Islet of Langerhans (tissue), 1 donor: ENCODE measurements around the gene PER1.

Experiments used
- FAIRE-seq: peaks from one replicate; lab custom pipeline; 2011; peaks lifted over from hg19 to GRCh38; lab: Jason Lieb, UNC

Gene PER1, protein sequence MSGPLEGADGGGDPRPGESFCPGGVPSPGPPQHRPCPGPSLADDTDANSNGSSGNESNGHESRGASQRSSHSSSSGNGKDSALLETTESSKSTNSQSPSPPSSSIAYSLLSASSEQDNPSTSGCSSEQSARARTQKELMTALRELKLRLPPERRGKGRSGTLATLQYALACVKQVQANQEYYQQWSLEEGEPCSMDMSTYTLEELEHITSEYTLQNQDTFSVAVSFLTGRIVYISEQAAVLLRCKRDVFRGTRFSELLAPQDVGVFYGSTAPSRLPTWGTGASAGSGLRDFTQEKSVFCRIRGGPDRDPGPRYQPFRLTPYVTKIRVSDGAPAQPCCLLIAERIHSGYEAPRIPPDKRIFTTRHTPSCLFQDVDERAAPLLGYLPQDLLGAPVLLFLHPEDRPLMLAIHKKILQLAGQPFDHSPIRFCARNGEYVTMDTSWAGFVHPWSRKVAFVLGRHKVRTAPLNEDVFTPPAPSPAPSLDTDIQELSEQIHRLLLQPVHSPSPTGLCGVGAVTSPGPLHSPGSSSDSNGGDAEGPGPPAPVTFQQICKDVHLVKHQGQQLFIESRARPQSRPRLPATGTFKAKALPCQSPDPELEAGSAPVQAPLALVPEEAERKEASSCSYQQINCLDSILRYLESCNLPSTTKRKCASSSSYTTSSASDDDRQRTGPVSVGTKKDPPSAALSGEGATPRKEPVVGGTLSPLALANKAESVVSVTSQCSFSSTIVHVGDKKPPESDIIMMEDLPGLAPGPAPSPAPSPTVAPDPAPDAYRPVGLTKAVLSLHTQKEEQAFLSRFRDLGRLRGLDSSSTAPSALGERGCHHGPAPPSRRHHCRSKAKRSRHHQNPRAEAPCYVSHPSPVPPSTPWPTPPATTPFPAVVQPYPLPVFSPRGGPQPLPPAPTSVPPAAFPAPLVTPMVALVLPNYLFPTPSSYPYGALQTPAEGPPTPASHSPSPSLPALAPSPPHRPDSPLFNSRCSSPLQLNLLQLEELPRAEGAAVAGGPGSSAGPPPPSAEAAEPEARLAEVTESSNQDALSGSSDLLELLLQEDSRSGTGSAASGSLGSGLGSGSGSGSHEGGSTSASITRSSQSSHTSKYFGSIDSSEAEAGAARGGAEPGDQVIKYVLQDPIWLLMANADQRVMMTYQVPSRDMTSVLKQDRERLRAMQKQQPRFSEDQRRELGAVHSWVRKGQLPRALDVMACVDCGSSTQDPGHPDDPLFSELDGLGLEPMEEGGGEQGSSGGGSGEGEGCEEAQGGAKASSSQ (N-terminal part only)

DNA sequence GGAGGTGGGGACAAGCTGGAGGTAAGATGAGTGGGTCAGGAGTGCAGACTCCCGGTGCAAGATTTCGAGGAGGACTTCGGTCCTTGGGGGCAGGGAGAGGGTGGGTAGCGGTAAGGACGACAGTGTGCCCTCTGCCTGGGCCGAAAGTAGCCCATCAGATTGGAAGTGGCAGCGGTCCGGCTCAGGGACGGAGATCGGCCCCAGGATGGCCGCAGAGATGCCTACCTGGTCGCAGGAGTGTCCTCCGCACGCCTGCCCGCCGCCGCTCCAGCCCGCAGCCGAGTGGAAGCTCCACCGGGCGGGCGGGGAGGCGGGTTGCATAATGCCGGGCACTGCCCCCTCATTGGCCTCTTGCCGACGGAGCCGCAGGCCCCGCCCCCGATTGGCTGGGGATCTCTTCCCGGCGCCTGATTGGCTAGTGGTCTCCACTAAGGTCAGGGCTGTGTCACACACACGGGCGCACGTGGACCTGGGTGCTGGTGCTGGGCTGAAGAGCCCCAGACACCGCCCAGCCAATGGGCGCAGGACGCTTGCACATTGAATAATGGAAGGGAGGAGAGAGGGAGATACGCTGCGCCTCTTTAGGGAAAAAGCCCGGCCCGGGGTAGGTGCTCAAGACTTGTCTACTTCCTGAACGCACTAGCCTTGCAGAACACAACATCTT lies at the start of gene PER1:
TSS of gene PER1 (minus strand) at position 293 of the 664 bp plus-strand sequence. CDS start 1,698 bp downstream, outside the sequence.
- peak; percentile 84 for FAIRE-seq

DNA sequence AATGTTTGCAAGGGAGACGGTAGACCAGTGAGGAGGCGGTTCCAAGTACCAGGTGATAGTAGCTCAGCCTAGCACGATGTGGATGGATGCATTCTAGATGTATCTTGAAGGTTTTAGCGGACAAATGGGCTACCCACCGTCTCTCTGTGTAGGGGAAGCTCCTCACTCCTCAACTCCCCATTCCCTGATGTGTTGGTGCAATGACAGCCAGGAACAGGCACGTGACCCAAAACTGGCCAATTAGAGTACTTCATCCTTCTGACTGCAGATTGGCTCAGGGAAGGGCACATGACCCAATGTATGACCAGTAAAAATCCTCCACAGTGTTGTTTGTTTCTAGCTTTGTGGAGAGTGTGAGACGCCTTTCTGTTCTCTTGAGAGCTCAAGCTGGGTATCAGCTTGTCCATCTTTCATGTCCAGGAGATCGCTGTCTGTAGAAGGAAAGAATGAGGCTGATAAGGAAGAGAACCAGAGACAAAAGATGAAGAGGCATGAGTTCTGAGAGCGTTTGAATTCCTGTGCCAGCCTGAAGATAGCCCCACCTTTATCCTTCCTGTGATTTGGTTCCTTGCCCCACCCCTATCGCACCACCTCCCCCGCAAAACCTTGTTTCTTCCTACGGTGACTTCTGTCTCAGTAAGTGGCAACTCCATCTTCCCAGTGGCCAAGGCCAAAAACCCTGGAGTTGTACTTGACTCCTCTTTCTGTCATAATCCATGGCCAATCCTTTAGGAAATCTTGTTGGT lies 40.0 kb upstream of the PER1 start:
- peak; percentile 98 for FAIRE-seq

DNA sequence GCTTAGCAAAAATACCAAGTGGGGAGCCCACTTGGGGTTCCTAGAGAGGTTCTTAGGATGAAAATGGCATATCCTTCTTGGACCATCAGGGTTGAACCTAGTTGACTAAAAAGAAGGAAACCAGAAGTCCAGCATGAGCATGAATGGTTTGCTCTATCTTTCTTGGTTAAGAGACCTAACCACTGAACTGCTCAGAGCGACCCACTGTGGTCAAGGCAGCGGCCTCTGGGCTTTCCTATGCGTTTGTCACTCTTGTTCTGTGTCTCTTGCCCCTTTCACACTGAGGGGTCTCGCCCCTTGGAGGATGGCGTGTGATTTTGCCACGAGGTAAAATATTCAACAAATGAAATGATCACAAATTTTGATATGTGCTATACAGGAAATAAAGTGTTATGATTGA lies 38.3 kb upstream of the PER1 start:
- no peak for FAIRE-seq

DNA sequence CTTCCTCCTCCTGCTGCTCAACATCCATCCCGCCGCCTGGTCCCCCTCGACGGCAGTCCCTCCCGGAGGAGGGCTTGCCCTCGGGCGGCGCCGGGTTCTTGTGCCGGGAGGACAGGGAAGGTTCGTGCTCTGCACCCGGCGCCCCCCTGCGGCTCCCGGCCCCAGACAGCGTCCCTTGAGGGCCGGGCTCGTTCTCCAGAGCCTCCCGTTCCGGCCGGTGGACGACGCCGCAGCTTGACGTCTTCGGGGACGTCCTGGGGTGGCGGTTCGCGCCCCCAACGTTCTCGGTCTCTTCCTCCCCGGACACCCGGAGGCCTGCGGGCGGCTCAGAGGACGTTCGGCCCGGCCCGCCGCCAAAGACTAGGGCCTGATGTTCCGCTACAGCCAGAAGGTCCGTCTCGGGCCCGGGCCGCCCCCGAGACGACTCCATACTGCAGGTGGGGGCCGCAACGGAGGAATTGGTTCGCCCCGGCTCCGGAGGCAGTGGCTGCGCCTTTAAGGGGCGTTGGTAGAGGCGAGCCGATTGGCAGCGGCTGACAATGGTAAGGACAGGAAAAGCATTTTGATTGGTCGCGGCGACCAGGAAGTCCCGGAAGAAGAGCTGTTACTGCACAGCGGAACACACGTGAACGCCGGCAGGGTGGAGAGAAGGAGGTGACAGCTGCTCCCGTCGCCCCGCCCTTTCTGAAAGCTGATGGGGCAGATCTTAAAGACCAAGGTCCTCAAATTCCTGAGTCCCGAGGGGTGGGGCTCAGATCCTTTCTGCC lies 37.7 kb upstream of the PER1 start, which contains the start of gene BORCS6:
TSS of gene BORCS6 (minus strand) at position 470 of the 767 bp plus-strand sequence. CDS start at position 430, 40 bp downstream.
- FAIRE-seq: no peak

DNA sequence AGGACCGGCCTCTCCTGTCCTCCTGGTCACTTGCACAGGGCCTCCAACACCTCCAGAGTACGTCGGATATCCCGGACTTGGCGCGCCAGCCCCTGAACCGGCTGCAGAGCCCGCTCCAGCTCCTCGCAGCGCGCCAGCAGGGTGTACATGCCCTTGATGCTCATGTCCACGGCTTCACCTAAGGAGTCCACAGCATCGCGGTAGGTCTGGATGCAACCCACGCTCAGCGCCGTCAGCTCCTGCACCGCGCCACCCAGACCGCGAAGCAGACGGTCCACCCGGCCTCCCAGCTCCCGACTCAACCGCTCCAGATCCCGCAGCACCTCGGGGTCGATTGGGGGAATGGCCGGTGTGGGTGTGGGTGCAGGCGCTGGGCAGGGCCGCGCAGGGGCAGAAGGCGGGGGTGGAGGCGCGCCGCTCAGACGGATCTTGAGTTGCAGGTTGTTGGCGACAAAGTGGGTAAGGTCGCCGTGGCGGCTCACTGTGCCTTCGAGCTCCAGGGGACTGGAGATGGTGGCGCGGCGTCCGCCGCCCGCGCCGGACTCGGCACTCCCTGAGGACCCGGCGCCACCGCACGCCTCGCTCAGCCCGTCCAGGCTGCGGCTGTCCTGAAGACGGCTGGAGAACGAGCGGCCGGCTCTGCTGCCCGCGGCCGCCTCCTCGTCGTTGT lies 37.0 kb upstream of the PER1 start:
- no peak for FAIRE-seq

DNA sequence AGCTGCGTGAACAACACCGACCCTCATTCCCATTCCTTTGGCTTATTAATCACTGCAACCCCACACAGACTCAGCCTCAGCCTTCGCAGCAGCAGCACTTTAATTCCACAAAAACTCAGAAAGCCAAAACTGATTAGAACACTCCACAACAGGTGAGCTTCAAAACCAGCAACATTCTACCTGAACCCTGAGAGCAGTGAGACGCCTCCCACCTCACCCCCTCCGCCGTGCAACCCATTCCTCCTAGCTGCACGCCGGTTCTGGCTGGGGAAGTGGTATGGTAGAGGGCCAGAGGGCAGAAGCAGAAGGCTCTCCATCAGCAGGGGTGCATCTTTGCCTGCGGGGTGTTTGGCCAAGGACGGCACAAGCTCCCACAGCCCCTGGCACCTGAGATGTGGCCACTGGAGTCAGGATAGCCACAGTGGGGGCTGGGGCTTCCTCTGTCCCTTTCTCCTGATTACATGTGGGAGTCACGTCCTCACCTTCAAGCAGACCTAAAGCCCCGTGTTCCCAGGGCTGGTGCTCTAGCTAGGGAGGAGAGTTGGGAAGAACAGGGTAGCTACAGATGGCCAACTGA lies 36.1 kb upstream of the PER1 start:
- FAIRE-seq: no peak

DNA sequence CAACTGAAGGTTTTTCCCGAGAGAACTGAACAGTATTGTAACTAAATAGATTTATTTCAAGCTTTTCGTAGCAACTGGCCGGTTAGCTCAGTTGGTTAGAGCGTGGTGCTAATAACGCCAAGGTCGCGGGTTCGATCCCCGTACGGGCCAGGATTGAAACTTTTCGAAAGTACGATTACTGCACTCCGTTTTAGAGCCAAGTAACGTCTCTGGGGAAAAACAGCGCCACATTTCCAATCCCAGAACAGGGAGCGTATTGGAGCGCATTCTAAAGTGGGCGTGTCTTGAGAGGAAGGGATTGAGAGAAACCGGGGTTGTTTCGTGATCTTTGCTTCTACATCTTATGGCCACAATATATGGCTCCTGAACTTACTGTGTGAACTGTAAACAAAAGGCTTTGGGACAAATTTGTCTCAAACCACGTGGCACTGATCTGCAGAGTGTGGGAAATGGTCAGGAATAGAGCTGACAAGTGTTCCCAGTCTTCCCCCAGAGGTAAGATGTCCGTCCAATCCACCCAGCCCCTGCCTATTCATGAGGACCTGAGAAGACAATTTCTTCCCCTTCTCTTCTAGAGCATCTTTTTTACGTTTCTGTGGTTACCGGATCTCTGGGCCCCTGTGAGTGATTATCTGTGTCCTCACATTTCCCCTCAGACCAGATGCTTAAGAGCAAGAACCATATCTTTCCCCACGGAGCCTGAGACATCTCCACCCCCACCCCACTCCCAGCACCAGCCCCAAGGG lies 35.5 kb upstream of the PER1 start:
- FAIRE-seq: peak; percentile 92

DNA sequence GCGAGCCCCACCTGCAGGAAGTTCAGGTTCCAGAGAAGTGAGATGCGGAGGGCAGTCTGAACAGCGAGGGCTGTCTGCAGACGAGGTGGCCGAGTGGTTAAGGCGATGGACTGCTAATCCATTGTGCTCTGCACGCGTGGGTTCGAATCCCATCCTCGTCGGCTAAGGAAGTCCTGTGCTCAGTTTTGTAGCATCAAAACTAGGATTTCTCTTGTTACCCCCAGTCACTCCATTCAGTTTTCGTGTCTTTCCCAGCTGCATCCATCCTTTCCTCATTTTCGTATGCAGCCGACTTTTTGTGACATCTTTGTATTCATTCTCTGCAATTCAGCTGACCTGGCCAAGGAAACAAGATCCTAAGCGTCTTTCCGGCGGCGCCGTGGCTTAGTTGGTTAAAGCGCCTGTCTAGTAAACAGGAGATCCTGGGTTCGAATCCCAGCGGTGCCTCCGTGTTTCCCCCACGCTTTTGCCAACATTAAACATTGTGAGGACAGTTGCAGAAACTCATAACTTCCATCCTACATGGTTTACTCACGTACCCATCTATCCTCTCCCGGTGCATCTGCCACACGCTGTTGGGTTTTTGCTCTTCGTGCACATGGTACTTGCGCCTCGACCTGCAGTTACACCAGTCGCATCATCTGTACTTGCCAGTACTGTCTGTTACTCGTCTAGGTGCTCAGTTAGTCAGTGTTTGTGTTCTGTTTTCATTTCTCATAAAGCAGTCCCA lies 34.7 kb upstream of the PER1 start:
- peak; percentile 82 for FAIRE-seq

DNA sequence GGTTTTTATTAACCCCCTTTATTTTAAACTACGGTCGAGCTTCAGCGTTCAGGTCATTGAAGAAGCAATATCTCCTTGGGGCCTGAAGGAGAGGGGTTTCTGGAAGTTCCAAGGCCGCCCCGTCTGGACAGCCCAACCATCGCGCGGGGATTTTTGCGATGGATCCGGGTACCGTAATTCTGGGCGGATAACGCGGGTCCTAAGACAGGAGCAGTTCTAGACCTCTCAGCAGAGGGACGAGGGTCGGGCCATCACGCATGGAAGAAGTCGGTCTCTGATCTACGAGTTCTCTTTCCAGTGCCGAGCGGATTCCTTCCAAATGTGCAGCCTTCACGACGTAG lies 34.2 kb upstream of the PER1 start:
- FAIRE-seq: no peak

DNA sequence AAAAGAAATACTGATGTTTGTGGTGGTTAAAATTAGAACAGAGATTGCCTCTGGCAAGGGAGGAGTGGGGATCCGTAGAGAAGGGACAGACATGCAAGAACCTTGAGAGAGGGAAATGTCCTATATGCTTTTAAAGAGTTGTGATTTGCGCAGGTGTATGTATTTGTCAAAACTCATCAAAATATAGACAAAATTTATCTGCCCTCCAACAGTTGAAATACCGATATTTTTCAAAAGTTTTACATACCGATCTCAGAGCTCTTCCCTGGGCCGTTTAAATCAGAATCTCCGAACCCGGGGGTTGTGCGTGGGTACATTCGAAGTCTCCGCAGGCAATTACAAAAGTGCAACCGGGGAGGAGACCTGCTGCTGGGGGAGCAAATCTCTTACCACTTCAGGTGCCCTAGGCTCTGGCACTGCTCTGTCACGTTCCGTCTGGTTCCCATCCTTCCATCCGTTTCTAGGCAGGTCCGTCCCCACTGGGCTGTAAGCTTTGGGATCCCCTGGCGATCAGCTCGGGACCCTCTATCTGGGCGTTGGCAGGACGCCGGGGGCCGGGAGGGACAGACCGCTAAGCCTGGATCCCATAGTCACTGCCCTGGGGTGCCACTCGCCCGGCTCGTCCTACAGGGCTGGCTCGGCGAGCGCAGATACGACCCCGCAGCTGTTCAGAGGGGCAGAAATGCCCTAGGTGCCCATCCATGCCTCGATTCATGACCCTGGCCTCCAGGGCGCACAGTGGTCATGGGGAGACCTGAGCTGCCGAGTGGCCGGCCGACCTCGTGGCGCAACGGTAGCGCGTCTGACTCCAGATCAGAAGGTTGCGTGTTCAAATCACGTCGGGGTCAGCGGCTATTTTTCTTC lies 33.6 kb upstream of the PER1 start:
- no peak for FAIRE-seq

DNA sequence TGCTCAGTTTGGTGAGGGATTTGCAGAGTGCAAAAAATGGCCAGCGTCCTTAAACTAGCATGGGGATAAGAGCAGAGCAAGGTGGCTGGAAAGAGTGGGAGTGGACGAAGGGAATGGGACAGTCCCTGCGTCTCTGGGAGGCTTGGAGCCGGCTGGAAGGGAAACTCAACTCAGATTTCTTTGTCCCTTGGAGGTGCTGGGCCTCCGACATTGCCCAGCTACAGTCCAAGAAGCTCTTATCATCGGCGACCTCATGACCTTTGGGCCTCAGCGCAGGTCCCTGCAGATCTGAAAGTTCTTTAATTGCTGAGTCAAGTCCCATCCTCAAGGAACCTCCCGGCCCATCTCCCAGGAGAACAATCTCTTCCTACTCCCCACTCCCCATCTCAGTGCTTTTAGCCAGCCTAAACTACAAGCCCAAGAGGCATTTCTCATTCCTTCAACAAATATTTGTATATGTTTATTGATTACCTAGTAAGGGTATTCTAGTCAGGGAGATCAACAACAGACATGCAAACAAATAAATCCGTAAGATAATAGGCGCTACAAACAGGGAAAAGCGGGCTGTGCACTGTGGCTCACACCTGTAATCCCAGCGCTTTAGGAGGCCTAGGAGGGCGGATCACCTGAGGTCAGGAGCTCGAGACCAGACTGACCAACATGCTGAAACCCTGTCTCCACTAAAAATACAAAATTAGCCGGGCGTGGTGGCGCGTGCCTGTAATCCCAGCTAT lies 25.0 kb upstream of the PER1 start:
- FAIRE-seq: no peak

DNA sequence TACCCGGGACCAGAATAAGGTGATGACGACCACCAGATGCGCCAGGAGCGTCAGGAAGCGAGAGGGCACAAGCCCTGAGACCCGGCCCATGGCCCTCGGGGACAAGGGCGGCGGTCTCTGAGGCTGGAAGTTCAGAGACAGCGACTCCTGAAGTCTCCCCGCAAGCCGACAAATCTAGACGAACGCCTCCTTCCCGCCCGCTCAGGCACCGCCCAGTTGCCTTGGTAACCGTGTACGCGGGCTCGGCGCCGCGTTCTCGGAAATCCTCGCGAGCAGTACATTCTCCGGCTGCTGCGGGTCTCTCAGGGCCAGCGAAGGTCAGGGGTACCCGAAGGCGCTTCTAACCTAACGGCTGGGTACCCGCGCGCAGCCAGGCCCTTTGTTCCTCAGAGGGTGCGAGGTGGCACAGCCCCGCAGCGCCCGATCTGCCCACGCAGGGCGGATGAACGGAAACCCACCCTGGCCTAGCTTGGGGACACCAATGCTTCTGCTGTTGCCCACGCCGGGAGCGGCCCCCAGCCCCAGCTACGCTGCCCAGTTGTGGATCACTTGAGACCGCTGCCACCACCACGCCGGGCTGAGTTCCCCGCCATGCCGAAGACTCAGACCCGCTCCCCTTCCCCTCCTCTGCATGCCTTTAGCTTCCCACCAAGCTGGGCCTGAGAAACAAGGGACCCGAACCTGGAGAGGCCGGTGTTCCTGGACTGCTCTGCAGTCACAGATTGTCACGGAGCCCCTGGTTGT lies 24.2 kb upstream of the PER1 start, which contains the start of gene TMEM107:
TSS of gene TMEM107 (minus strand) at position 184 of the 744 bp plus-strand sequence. CDS start at position 90, 94 bp downstream.
- no peak for FAIRE-seq

DNA sequence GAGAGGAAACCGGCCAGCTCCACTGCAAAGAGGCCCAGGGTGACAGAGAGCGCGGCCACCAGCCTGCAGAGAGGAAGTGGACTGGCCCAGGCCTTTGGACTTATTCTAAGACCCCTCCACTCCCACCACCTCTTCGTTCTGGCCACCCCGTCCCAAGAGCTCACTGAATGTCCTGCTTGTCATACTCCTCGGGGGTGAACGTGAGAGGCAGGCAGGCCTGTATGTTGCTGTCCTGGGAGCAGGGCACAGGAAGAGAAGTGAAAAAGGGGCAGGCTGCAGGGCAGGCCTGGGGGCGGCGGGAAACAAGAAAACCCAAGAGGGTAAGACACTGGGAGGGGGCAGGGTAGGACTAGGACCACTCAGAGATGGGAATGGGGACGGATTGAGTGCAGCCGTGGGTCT lies 23.6 kb upstream of the PER1 start:
- FAIRE-seq: no peak

DNA sequence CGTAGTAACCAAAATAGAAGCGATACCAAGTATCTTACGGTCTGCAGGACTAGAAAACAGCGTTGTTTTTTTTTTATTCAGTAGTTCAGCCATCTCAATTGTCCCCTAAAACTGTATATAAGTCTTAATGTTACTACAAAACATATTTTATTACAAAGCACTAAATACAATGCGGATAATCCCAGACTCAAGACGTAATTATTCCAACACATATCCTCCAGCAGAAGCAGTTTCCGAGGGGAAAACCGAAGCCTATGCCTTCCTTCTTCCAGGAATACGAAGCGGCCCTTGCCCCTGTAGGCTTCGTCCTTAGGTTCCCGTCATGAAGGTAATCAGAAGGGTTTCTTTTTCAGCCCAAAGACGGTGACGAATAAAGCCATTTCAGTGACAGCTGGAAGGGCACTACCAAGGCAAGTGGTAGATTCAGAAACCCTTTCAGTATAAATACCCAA lies 21.7 kb upstream of the PER1 start:
- no peak for FAIRE-seq
